Gastroesophageal sphincter (tissue), 4 donors: ENCODE measurements around the gene EMP2. TPM values are rescaled to one million over a fixed set of nuclear protein-coding genes. Genes with fewer than 3 reads are reported as not detected.
A peak's percentile ranks its signal among the peaks of the same experiment; 100 is the strongest.

Experiments used
- ATAC-seq: fragments of 150-250 bp; one replicate; pipeline ENCODE4 v1.9.1; 2016; ENCODE audit warnings: mild to moderate bottlenecking, moderate library complexity
- H3K27ac ChIP-seq, 4 donors: fragments of 200-600 bp; sonication (generic) in 3 of 4; 1 replicate in 3 of 4; 2 replicates in 1 of 4; pipeline ENCODE4 v1.5.1; 2016 to 2019
- H3K27me3 ChIP-seq: fragments of 200-600 bp; sonication (generic); one replicate; pipeline ENCODE4 v1.5.1; 2019
- H3K36me3 ChIP-seq, 2 donors: fragments of 200-600 bp; sonication (generic); one replicate each; pipeline ENCODE4 v1.5.1; 2019; ENCODE audit warnings: control low read depth in 1 of 2
- H3K4me1 ChIP-seq, 3 donors: fragments of 200-600 bp; sonication (generic); 1 replicate in 2 of 3; 2 replicates in 1 of 3; pipeline ENCODE4 v1.5.1; 2016 to 2019; ENCODE audit warnings: control low read depth in 2 of 3
- H3K4me3 ChIP-seq, 2 donors: fragments of 200-600 bp; sonication (generic); one replicate each; pipeline ENCODE4 v1.5.1; 2019; ENCODE audit warnings: mild to moderate bottlenecking in 1 of 2, moderate library complexity in 1 of 2
- H3K9me3 ChIP-seq, 3 donors: fragments of 200-600 bp; sonication (generic); one replicate each; pipeline ENCODE4 v1.5.1; 2017 to 2019; ENCODE audit warnings: control low read depth in 2 of 3
- CTCF ChIP-seq, 4 experiments: fragments of 200-600 bp in 2 of 4; fragments of 450-650 bp in 2 of 4; sonication (generic) in 1 of 4; IDR thresholded peaks; one replicate each; pipeline ENCODE4 v1.5.1; 2017 to 2019; ENCODE audit warnings: antibody characterized with exemption in 4 of 4, mild to moderate bottlenecking in 2 of 4, moderate library complexity in 2 of 4
- EP300 ChIP-seq: sonication (generic); formaldehyde crosslinking; IDR thresholded peaks from one replicate; pipeline ENCODE4 v1.6.1; 2017; ENCODE audit warnings: antibody characterized with exemption, mild to moderate bottlenecking
- POLR2A ChIP-seq, 2 donors: fragments of 450-650 bp; IDR thresholded peaks; one replicate each; pipeline ENCODE4 v1.6.1; 2017; ENCODE audit warnings: antibody characterized with exemption in 2 of 2, mild to moderate bottlenecking in 2 of 2, moderate library complexity in 1 of 2
- POLR2AphosphoS5 ChIP-seq: sonication (generic); formaldehyde crosslinking; IDR thresholded peaks from one replicate; pipeline ENCODE4 v1.6.1; 2017; ENCODE audit warnings: antibody characterized with exemption
- WGBS, 2 donors: methylation state at CpG; one replicate each; pipeline ENCODE4 v1.1.5; 2018; ENCODE audit warnings: low coverage in 1 of 2; 5-methylcytosine and 5-hydroxymethylcytosine counted together
- total RNA-seq, 4 donors: library from RNA; depleted of rRNA; stranded (reverse); fragments of >200 nt; gene quantifications; one replicate each; pipeline ENCODE4 v1.1.0, GENCODE V29; 2016

EMP2 gene
- total RNA-seq, 4 donors from 2014 or later: 52.8 to 94.7 (median 69.7) TPM

- no peak for ATAC-seq
Observed at GRCh38 chr16:10618710-10619209, 38.4 kb upstream of the EMP2 start.

GRCh38 chr16:10617662-10618420, 37.4 kb upstream of the EMP2 start:
- 63 to 81% methylated on average over 6 to 11 of the region's 12 CpGs for WGBS, 2 donors
- H3K27me3 ChIP-seq: peaks cover 14% of the 10 kb centered on the region
- peaks cover 0 to 25% (median 0%) of the 10 kb centered on the region in 3 donors for H3K4me1 ChIP-seq
- H3K27ac ChIP-seq: peak overlapping the region in 1 of 4 donors; percentile 59
- no peak for TF ChIP-seq CTCF (IDR thresholded peaks at IDR 0.05)
- no peak for TF ChIP-seq POLR2AphosphoS5
- no peak for TF ChIP-seq POLR2A (IDR thresholded peaks at IDR 0.05)
- TF ChIP-seq EP300: no peak
- no peaks in the 10 kb centered on the region for H3K36me3 ChIP-seq
- no peaks in the 10 kb centered on the region for H3K9me3 ChIP-seq
- H3K4me3 ChIP-seq: no peak overlapping the region
- ATAC-seq: no peak

More at GRCh38 chr16:10618710-10619209, 38.4 kb upstream of the EMP2 start:
- Histone ChIP-seq H3K9me3 (no peaks in the 10 kb centered on the region), H3K4me3 (no peak overlapping the region), H3K27me3 (peaks cover 14% of the 10 kb centered on the region), H3K4me1 (peaks cover 0 to 25% (median 0%) of the 10 kb centered on the region in 3 donors), H3K27ac (peak overlapping the region in 1 of 4 donors; percentile 53), H3K36me3 (no peaks in the 10 kb centered on the region)
- no peak for TF ChIP-seq EP300
- TF ChIP-seq CTCF (IDR thresholded peaks at IDR 0.05): no peak
- no peak for TF ChIP-seq POLR2A (IDR thresholded peaks at IDR 0.05)
- TF ChIP-seq POLR2AphosphoS5: no peak
- WGBS, 2 donors: 75 to 79% methylated on average over 7 to 9 of the region's 13 CpGs

- 32% methylated on average over 2 of the region's 14 CpGs; no CpG with 5 or more reads in 1 of the 2 donors for WGBS, 2 donors
- peaks cover 0 to 25% (median 0%) of the 10 kb centered on the region in 3 donors for H3K4me1 ChIP-seq
- H3K4me3 ChIP-seq: no peak overlapping the region
- ATAC-seq: peak; percentile 63
- peaks cover 14% of the 10 kb centered on the region for H3K27me3 ChIP-seq
- no peaks in the 10 kb centered on the region for H3K9me3 ChIP-seq
- TF ChIP-seq CTCF (IDR thresholded peaks at IDR 0.05) (no peak), POLR2A (IDR thresholded peaks at IDR 0.05) (no peak), EP300 (no peak), POLR2AphosphoS5 (peak; percentile 5)
- no peaks in the 10 kb centered on the region for H3K36me3 ChIP-seq
- H3K27ac ChIP-seq: peak overlapping the region in 3 of 4 donors; percentile 43 to 59 (median 51)
Observed at GRCh38 chr16:10616756-10617640, 36.6 kb upstream of the EMP2 start.

GRCh38 chr16:10616419-10616755, 36.0 kb upstream of the EMP2 start:
- TF ChIP-seq EP300: no peak
- TF ChIP-seq POLR2A (IDR thresholded peaks at IDR 0.05): no peak
- no peak for TF ChIP-seq POLR2AphosphoS5
- peaks cover 0 to 25% (median 0%) of the 10 kb centered on the region in 3 donors for H3K4me1 ChIP-seq
- H3K27me3 ChIP-seq: peaks cover 14% of the 10 kb centered on the region
- H3K4me3 ChIP-seq: no peak overlapping the region
- WGBS, 2 donors: 40 to 77% methylated on average over 2 to 3 of the region's 6 CpGs
- peak; percentile 10 for ATAC-seq
- H3K9me3 ChIP-seq: no peaks in the 10 kb centered on the region
- H3K36me3 ChIP-seq: no peaks in the 10 kb centered on the region
- H3K27ac ChIP-seq: peak overlapping the region in 3 of 4 donors; percentile 43 to 59 (median 51)

- Histone ChIP-seq H3K4me1 (peaks cover 0 to 25% (median 0%) of the 10 kb centered on the region in 3 donors), H3K36me3 (no peaks in the 10 kb centered on the region), H3K9me3 (no peaks in the 10 kb centered on the region), H3K4me3 (no peak overlapping the region), H3K27me3 (peaks cover 6% of the 10 kb centered on the region), H3K27ac (no peak overlapping the region)
- ATAC-seq: no peak
- TF ChIP-seq CTCF (IDR thresholded peaks at IDR 0.05): no peak
- TF ChIP-seq POLR2A (IDR thresholded peaks at IDR 0.05): no peak
- TF ChIP-seq EP300: no peak
- no peak for TF ChIP-seq POLR2AphosphoS5
Observed at GRCh38 chr16:10614685-10615084, 34.3 kb upstream of the EMP2 start.
